AG04450 (cell line): Measurements from ENCODE around the gene OR6C76. TPM values are rescaled to one million over a fixed set of nuclear protein-coding genes. Genes with fewer than 3 reads are reported as not detected.
"Not testable (repeated sequence)": the region's sequence is repeated elsewhere in the genome, so short reads cannot be mapped to it uniquely, and the experiment has no call there.

ENCODE experiments used
- CTCF ChIA-PET: fragments of 300-600, 350-600 bp; formaldehyde crosslinking; extraction: SDS; loops from one replicate; lab custom pipeline; 2022; ENCODE audit warnings: antibody characterized with exemption, inconsistent platforms; lab: Charles Lee
- POLR2A ChIA-PET: fragments of 350-600 bp; formaldehyde crosslinking; extraction: SDS; loops from one replicate; lab custom pipeline; 2021; ENCODE audit warnings: antibody characterized with exemption, inconsistent platforms; lab: Yijun Ruan, JAX
- DNase-seq: peaks from one replicate; pipeline ENCODE4 v3.0.0-alpha.2; 2011; ENCODE audit warnings: low read depth, low spot score
- H3K27ac ChIP-seq: one replicate; pipeline ENCODE4 v1.5.1; 2012; ENCODE audit warnings: low read depth, low read length, control low read depth
- H3K27me3 ChIP-seq: one replicate; pipeline ENCODE4 v1.6.0; 2012; ENCODE audit warnings: low read length; ENCODE audit not compliant: control insufficient read depth, insufficient read depth
- H3K4me3 ChIP-seq: 2 replicates; pipeline ENCODE4 v1.5.1; 2011; ENCODE audit warnings: mild to moderate bottlenecking, low read depth, low read length, control low read depth
- H3K9me3 ChIP-seq: 2 replicates; pipeline ENCODE4 v1.5.1; 2012; ENCODE audit warnings: low read length; ENCODE audit not compliant: control insufficient read depth, insufficient read depth
- polyA plus RNA-seq: library from polyadenylated mRNA; depleted of rRNA; stranded (reverse); fragments of >200 nt; gene quantifications from 2 replicates; pipeline ENCODE4 v1.2.3, GENCODE V29; 2011
- TF ChIP-seq, protein P1 (sequence below): IDR thresholded peaks from 2 replicates; pipeline ENCODE4 v1.5.1; 2011; ENCODE audit warnings: low read depth, low read length, control low read depth, inconsistent platforms

The OR6C76 gene
- polyA plus RNA-seq, 1 experiment: not detected

DNA sequence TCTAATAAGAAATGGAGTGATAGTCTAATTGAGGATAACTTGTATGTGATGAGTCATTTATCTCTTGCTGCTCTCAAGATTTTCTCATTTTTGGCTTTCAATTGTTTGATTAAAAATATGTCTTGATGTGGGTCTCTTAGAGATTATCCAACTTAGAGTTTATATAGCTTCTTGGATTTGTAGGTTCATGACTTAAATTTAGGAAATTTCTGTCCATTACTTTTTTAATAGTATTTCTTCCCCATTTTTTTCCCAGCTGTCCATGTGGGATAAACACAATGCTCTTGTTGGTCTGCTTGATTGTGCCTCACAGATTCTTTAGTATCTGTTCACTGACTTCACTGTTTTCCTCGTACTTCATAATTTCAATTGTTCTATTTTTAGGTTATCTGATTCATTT lies 18.2 kb upstream of the OR6C76 start:
- Histone ChIP-seq H3K9me3 (no peaks in the 10 kb centered on the region), H3K4me3 (no peak overlapping the region), H3K27ac (no peak overlapping the region), H3K27me3 (no peaks in the 10 kb centered on the region)
- DNase-seq: no peak
- TF ChIP-seq, protein P1, sequence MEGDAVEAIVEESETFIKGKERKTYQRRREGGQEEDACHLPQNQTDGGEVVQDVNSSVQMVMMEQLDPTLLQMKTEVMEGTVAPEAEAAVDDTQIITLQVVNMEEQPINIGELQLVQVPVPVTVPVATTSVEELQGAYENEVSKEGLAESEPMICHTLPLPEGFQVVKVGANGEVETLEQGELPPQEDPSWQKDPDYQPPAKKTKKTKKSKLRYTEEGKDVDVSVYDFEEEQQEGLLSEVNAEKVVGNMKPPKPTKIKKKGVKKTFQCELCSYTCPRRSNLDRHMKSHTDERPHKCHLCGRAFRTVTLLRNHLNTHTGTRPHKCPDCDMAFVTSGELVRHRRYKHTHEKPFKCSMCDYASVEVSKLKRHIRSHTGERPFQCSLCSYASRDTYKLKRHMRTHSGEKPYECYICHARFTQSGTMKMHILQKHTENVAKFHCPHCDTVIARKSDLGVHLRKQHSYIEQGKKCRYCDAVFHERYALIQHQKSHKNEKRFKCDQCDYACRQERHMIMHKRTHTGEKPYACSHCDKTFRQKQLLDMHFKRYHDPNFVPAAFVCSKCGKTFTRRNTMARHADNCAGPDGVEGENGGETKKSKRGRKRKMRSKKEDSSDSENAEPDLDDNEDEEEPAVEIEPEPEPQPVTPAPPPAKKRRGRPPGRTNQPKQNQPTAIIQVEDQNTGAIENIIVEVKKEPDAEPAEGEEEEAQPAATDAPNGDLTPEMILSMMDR: no peak
- ChIA-PET CTCF (no interaction called here), POLR2A (no interaction called here)

DNA sequence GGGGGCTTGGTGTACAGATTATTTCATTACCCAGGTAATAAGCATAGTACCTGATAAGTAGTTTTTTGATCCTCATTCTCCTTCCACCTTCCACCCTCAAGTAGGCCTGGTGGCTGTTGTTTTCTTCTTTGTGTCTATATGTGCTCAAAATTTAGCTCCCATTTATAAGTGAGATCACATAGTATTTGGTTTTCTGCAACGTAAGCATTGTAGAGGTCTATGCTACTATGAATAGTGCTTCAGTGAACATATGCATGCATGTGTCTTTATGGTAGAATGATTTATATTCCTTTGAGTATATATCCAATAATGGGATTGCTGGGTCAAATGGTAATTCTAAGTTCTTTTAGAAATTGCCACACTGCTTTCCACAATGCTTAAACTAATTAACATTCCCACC lies 16.9 kb upstream of the OR6C76 start:
- CTCF ChIA-PET, DNase-seq, H3K4me3 ChIP-seq, POLR2A ChIA-PET, H3K9me3 ChIP-seq, H3K27me3 ChIP-seq, H3K27ac ChIP-seq: not testable (repeated sequence)

DNA sequence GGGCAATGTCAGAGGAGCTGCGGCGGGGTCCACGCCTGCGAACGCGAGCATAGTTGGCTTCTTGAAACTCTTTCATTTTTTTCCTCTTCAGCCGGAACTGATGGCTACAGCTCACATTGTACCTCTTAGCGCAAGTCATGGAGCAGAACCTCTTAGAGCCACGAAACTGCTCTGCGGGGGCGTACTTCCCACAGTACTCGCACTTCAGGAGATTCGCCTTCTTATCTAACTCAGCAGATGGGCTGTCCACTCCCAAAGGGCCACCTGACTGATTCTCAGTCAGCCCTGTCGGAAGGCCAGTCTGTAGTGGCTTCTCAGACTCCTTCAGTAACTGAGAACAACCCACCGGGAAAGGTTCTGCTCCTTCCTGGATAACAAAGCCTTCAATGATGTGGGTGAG lies 13.9 kb upstream of the OR6C76 start:
- DNase-seq, H3K27me3 ChIP-seq, H3K27ac ChIP-seq, H3K9me3 ChIP-seq, H3K4me3 ChIP-seq, CTCF ChIA-PET, POLR2A ChIA-PET: not testable (repeated sequence)

DNA sequence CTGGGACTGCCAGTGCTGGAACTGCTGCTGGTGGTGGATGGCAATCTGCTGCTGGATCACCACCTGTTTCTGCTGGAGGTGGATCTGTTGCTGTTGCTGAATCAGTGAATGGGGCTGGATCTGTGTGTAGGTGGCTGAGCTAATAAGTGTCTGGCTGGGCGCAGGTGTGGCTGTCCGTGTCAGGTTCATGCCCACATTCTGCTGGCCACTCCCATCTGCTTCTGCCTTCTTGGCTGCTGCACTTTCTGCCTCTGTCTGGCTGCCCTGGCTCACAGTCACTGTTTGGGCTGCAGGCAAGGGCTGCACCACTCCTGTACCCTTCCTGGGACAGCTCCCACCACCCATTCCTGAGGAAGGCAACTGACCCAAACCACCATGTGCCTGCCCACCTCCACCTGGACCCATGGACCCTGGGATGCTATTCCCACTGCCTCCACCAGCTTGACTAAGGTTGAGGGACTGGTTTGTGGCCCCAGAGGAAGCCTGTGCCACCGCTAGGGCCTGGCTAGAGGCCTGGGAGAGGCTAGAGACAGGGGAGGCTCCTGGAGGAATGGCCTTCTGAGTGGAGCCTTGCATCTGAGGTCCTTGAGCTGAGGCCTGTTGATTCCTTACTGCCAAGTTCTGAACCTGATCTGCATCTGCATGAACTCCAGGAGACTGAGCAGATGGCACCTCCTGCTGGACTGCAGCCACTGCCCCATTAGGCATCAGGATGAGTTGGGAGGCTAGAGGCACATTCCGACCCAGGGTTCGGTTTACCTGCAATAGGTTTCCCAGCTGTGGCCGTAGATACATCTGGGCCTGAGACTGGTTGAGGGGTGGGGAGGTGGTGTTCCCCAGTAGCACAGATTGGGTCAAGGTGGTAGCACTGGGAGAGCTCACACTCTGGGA lies 12.3 kb upstream of the OR6C76 start:
- H3K9me3 ChIP-seq, CTCF ChIA-PET, H3K4me3 ChIP-seq, H3K27me3 ChIP-seq, DNase-seq, POLR2A ChIA-PET, H3K27ac ChIP-seq: not testable (repeated sequence)

DNA sequence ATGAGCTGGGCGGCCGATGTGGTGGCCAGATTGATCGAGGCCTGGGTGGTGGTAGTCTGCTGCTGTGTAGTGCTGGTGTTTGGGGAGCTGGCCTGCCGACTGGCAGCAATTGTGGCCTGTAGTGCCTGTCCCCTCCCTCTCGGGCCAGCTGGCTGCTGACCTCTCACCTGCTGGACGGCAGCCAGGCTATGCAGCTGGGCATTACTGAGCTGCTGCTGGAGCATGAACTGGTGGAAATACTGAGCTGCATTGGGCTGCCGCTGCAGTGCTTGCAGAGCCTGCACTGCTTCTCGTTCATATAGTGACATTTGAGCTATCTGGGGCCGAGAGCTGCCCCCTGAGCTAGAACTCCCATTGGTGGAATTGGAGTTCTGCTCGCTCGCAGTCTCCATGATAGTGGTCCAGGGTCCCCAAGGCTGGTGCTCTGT lies 11.6 kb upstream of the OR6C76 start:
- H3K9me3 ChIP-seq, CTCF ChIA-PET, POLR2A ChIA-PET, H3K27ac ChIP-seq, H3K4me3 ChIP-seq, DNase-seq, H3K27me3 ChIP-seq: not testable (repeated sequence)

DNA sequence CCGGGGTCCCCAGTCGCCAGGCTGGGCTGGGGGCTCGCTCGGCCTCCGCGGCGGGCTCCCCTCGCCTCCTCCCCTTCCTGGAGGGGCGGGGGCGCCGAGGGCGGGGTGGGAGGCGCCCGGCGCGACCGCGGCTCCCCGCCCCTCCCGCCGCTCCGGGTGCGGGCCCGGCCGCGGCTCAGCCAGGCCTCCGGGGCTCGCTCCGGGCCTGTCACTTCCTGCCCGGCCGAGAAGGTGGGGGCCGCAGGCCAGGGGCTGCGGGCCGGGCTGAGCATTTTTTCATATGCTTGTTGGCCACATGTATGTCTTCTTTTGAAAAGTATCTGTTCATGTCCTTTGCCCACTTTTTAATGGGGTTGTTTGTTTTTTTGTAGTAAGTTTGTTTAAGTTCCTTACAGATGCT lies 11.2 kb upstream of the OR6C76 start:
- H3K9me3 ChIP-seq, H3K27me3 ChIP-seq, H3K4me3 ChIP-seq, POLR2A ChIA-PET, DNase-seq, CTCF ChIA-PET, H3K27ac ChIP-seq: not testable (repeated sequence)

DNA sequence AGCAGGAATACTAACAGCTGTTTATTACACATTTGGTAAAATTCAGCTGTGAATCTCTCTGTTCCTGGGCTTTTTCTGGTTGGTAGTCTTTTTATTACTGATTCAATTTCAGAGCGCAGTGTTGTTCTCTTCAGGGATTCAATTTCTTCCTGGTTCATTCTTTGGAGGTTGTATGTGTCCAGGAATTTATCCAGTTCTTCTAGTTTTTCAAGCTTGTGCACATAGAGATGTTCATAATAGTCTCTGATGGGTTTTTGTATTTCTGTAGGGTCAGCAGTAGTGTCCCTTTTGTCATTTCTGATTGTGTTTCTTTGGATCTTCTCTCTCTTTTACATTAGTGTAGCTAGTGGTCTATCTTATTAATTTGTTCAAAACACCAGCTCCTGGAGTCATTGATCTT lies 9.1 kb upstream of the OR6C76 start:
- ChIA-PET CTCF (no interaction called here), POLR2A (no interaction called here)
- DNase-seq: no peak
- Histone ChIP-seq H3K9me3 (no peaks in the 10 kb centered on the region), H3K27ac (no peak overlapping the region), H3K27me3 (no peaks in the 10 kb centered on the region), H3K4me3 (no peak overlapping the region)
- TF ChIP-seq, protein P1: no peak
